HG02840 (cell line): Measurements from ENCODE around the gene ATF1.
"Not testable (repeated sequence)": the region's sequence is repeated elsewhere in the genome, so short reads cannot be mapped to it uniquely, and the experiment has no call there.

Source experiments
- ATAC-seq: cut with Tn5 transposase; IDR thresholded peaks from one replicate; pipeline ENCODE4 v1.9.1; 2021; ENCODE audit warnings: mild to moderate bottlenecking, moderate library complexity, moderate number of reproducible peaks; ENCODE audit not compliant: unreplicated experiment, low FRiP score

The ATF1 gene

DNA sequence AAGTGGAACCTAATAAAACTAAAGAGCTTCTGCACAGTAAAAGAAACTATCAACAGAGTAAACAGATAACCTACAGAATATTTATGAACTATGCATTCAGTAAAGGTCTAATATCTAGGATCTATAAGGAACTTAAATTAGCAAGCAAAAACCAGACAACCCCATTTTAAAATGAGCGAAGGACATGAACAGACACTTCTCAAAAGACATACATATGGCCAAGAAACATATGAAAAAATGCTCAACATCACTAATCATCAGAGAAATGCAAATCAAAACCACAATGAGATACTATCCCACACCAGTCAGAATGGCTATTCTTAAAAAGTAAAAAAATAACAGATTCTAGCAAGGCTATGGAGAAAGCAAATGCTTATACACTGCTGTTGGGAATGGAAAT is 91.3 kb downstream of the ATF1 start:
- not testable (repeated sequence) for ATAC-seq

DNA sequence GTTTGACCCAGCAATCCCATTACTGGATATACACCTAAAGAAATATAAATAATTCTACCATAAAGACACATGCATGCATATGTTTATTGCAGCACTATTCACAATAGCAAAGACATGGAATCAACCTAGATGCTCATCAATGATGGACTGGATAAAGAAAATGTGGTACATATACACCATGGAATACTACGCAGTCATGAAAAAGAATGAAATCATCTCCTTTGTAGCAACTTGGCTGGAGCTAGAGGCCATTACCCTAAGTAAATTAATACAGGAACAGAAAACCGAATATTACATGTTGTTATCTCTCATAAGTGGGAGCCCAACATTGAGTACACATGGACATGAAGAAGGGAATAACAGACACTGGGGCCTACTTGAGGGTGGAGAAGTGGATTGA is 91.8 kb downstream of the ATF1 start:
- not testable (repeated sequence) for ATAC-seq

DNA sequence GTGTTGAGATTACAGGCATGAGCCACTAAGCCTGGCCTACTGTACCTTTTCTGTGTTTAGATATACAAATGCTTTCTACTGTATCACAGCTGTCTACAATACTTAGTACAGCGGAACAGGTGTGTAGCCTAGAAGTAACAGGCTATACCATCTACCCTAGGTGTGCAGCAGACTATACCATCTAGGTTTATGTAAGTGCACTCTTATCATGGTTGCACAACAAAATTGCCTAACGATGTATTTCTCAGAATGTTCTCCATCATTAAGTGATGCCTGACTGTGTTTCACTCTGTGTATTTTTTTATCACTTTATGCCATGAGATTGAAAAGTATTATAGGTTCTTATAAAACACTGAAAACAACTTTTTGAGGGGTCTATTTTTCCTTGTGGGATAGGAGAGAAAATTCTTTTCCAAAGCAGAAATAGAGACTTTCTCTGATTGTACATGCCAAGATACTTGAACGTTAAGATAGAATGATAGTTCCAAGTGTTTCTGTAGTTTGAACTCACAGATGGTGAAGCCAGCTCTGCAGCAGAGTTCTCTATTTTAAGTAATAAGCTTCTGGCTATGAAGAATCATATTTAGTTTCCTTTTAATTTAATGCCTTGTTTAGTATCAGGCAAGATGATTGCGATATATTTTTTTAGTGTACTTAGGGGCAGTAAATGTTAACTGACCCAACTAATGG is 95.9 kb downstream of the ATF1 start:
- no peak for ATAC-seq

DNA sequence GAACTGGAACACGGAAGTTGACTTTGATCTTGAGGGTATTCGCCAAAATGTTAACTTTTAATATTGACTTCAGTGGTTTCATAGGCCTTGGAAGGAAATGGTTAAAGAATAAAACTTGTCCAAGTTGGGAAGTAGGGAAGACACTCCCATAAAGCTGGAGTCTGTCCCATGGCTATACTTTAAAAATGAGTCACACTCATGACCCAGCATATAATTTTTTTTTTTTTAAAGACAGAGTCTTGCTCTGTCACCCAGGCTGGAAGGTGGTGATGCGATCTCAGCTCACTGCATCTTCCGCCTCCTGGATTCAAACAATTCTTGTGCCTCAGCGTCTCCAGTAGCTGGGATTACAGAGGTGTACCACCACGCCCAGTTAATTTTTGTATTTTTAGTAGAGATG is 98.4 kb downstream of the ATF1 start:
- no peak for ATAC-seq

DNA sequence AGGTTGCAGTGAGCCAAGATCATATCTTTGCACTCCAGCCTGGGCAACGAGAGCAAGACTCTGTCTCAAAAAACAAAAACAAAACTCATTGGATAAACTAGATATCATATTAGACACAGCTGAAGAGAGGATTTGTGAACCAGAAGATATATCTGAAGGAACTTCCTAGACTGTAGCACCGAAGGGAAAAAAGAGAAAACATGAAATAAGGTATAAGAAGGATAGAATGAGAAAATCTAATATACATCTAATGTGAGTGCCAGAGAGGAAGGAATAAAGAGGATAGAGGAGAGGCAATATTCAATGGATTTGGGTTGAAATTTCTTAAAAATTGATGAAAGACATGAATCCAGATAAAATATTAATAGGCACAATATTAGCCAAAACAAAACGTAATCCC is 101.4 kb downstream of the ATF1 start:
- ATAC-seq = no peak

DNA sequence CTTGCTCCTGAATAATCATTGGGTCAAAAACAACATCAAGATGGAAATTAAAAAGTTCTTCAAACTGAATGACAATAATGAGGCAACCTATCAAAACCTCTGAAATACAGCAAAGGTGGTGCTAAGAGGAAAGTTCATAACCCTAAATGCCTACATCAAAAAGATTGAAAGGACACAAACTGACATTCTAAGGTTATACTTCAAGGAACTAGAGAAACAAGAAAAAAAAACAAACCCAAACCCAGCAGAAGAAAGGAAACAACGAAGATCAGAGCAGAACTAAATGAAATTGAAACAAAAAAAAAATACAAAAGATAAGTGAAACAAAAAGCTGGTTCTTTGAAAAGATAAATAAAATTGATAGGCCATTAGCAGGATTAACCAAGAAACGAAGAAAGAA is 105.0 kb downstream of the ATF1 start:
- not testable (repeated sequence) for ATAC-seq
